H1 (cell line): ENCODE measurements around the gene TMEM273. TPM values are rescaled to one million over a fixed set of nuclear protein-coding genes. Genes with fewer than 3 reads are reported as not detected.

ENCODE experiments used
- CTCF ChIA-PET: fragments of 300-600 bp; sonication (Branson Sonifier 250); formaldehyde crosslinking; loops from one replicate; lab custom pipeline; 2021; ENCODE audit not compliant: partially characterized antibody; lab: Charles Lee
- POLR2A ChIA-PET: fragments of 300-600 bp; sonication (Branson Sonifier 250); formaldehyde crosslinking; loops from one replicate; lab custom pipeline; 2021; ENCODE audit warnings: inconsistent platforms; ENCODE audit not compliant: partially characterized antibody; lab: Charles Lee
- DNase-seq, 2 experiments: peaks; one replicate each; pipeline versions ENCODE4 v3.0.0 to v3.0.0-alpha.2; 2010 to 2022; ENCODE audit warnings: low spot score in 2 of 2, low read depth in 1 of 2, mixed read lengths in 1 of 2
- FAIRE-seq: peaks from 2 replicates; lab custom pipeline; 2011; peaks lifted over from hg19 to GRCh38; lab: Jason Lieb, UNC
- H2AFZ ChIP-seq: 2 replicates; pipeline ENCODE4 v1.8.1; 2012; ENCODE audit warnings: low read length, inconsistent platforms
- H2AK5ac ChIP-seq: 2 replicates; pipeline ENCODE4 v1.6.1; 2013; ENCODE audit warnings: low read depth, low read length
- H2BK120ac ChIP-seq: replicated peaks from 2 replicates; pipeline ENCODE3; 2013; ENCODE audit warnings: low read depth, low read length, inconsistent platforms
- H2BK12ac ChIP-seq: 2 replicates; pipeline ENCODE4 v1.6.1; 2013; ENCODE audit warnings: low read depth, low read length
- H2BK15ac ChIP-seq: 2 replicates; pipeline ENCODE4 v1.6.1; 2013; ENCODE audit warnings: low read length
- H2BK20ac ChIP-seq: 2 replicates; pipeline ENCODE4 v1.6.1; 2013; ENCODE audit warnings: low read length
- H2BK5ac ChIP-seq: 2 replicates; pipeline ENCODE4 v1.6.1; 2013; ENCODE audit warnings: low read depth, low read length
- H3K14ac ChIP-seq: 2 replicates; pipeline ENCODE4 v1.6.1; 2013; ENCODE audit warnings: inconsistent platforms; ENCODE audit not compliant: insufficient read length
- H3K18ac ChIP-seq: 2 replicates; pipeline ENCODE4 v1.6.1; 2013; ENCODE audit warnings: low read length; ENCODE audit errors: extremely low read depth
- H3K23ac ChIP-seq: 2 replicates; pipeline ENCODE4 v1.6.1; 2013; ENCODE audit warnings: inconsistent platforms; ENCODE audit not compliant: insufficient read length
- H3K23me2 ChIP-seq: 2 replicates; pipeline ENCODE4 v1.6.1; 2013; ENCODE audit warnings: low read depth, low read length
- H3K27ac ChIP-seq: 2 replicates; pipeline ENCODE4 v1.6.1; 2011; ENCODE audit warnings: low read depth, low read length, inconsistent platforms
- H3K27me3 ChIP-seq, 4 experiments: replicated peaks in 1 of 4; 1 replicate in 1 of 4; 2 replicates in 3 of 4; pipeline versions ENCODE4 v1.6.1 to v1.8.1; 2011 to 2013; ENCODE audit warnings: low read length in 3 of 4, mild to moderate bottlenecking in 3 of 4, inconsistent platforms in 2 of 4, mixed read lengths in 2 of 4, moderate library complexity in 1 of 4; ENCODE audit not compliant: control insufficient read depth in 3 of 4, insufficient read depth in 3 of 4; ENCODE audit errors: extremely low read depth in 1 of 4
- H3K36me3 ChIP-seq, 4 experiments: 2 replicates each; pipeline versions ENCODE4 v1.6.1 to v1.8.1; 2011 to 2013; ENCODE audit warnings: mild to moderate bottlenecking in 4 of 4, low read length in 3 of 4, moderate library complexity in 2 of 4, control low read depth in 1 of 4, inconsistent platforms in 1 of 4; ENCODE audit not compliant: insufficient read depth in 4 of 4, control insufficient read depth in 2 of 4
- H3K4ac ChIP-seq: replicated peaks from 2 replicates; pipeline ENCODE3; 2013; ENCODE audit warnings: low read length, low read depth, mixed read lengths, inconsistent platforms; ENCODE audit not compliant: insufficient read length
- H3K4me1 ChIP-seq, 4 experiments: replicated peaks in 1 of 4; 1 replicate in 1 of 4; 2 replicates in 3 of 4; pipeline versions ENCODE4 v1.6.1 to v1.8.1; 2011 to 2013; ENCODE audit warnings: low read length in 3 of 4, inconsistent platforms in 2 of 4, mixed read lengths in 1 of 4; ENCODE audit not compliant: insufficient read depth in 4 of 4, control insufficient read depth in 3 of 4
- H3K4me2 ChIP-seq, 2 experiments: 2 replicates each; pipeline versions ENCODE4 v1.6.1 to v1.8.1; 2011 to 2013; ENCODE audit warnings: low read depth in 2 of 2, low read length in 2 of 2, control low read depth in 1 of 2, inconsistent platforms in 1 of 2, mild to moderate bottlenecking in 1 of 2; ENCODE audit not compliant: insufficient read depth in 1 of 2
- H3K4me3 ChIP-seq, 4 experiments: fragments of 200-600, 300-600 bp in 1 of 4; sonication (generic), shearing (Covaris generic), sonication (Bioruptor Twin) in 1 of 4; 2 replicates each; pipeline versions ENCODE4 v1.5.1 to v1.8.1; 2011 to 2016; ENCODE audit warnings: low read length in 4 of 4, low read depth in 3 of 4, control low read depth in 2 of 4, inconsistent platforms in 2 of 4, mild to moderate bottlenecking in 2 of 4, mixed read lengths in 1 of 4, moderate library complexity in 1 of 4; ENCODE audit not compliant: insufficient read depth in 2 of 4; ENCODE audit errors: extremely low read depth in 1 of 4
- H3K56ac ChIP-seq: replicated peaks from 2 replicates; pipeline ENCODE3; 2013; ENCODE audit warnings: low read depth, mild to moderate bottlenecking, mixed read lengths, low read length, inconsistent platforms; ENCODE audit not compliant: insufficient read length
- H3K79me1 ChIP-seq: 2 replicates; pipeline ENCODE4 v1.6.1; 2013; ENCODE audit warnings: low read depth, low read length, control low read depth
- H3K79me2 ChIP-seq, 2 experiments: 2 replicates each; pipeline versions ENCODE4 v1.6.1 to v1.8.1; 2012 to 2013; ENCODE audit warnings: low read length in 2 of 2, mild to moderate bottlenecking in 2 of 2, inconsistent platforms in 1 of 2; ENCODE audit not compliant: insufficient read depth in 2 of 2, control insufficient read depth in 1 of 2
- H3K9ac ChIP-seq, 4 experiments: replicated peaks in 1 of 4; 1 replicate in 1 of 4; 2 replicates in 3 of 4; pipeline versions ENCODE4 v1.6.1 to v1.8.1; 2011 to 2013; ENCODE audit warnings: low read depth in 3 of 4, low read length in 3 of 4, control low read depth in 2 of 4, mild to moderate bottlenecking in 2 of 4, moderate library complexity in 2 of 4, inconsistent platforms in 1 of 4; ENCODE audit errors: extremely low read depth in 1 of 4
- H3K9me3 ChIP-seq, 2 experiments: 2 replicates each; pipeline versions ENCODE4 v1.6.1 to v1.8.1; 2012 to 2013; ENCODE audit warnings: mild to moderate bottlenecking in 2 of 2, moderate library complexity in 2 of 2, control low read depth in 1 of 2, inconsistent platforms in 1 of 2, low read depth in 1 of 2, low read length in 1 of 2, mixed read lengths in 1 of 2; ENCODE audit not compliant: insufficient read depth in 2 of 2
- H4K20me1 ChIP-seq, 2 experiments: replicated peaks in 1 of 2; 2 replicates each; pipeline versions ENCODE3 to v1.8.1; 2011 to 2013; ENCODE audit warnings: inconsistent platforms in 2 of 2, low read length in 2 of 2, mild to moderate bottlenecking in 1 of 2; ENCODE audit not compliant: insufficient read depth in 2 of 2, control insufficient read depth in 1 of 2
- H4K5ac ChIP-seq: 2 replicates; pipeline ENCODE4 v1.6.1; 2013; ENCODE audit warnings: low read length, low read depth, mixed read lengths, inconsistent platforms; ENCODE audit not compliant: insufficient read length
- H4K8ac ChIP-seq: 2 replicates; pipeline ENCODE4 v1.8.0; 2013; ENCODE audit warnings: mild to moderate bottlenecking, moderate library complexity, low read length, inconsistent platforms; ENCODE audit not compliant: insufficient read depth; ENCODE audit errors: extremely low read depth
- H4K91ac ChIP-seq: replicated peaks from 2 replicates; pipeline ENCODE3; 2013; ENCODE audit warnings: low read length, mixed read lengths, inconsistent platforms; ENCODE audit not compliant: insufficient read length
- EGR1 ChIP-seq: IDR thresholded peaks from 2 replicates; pipeline ENCODE4 v1.6.1; 2011; ENCODE audit warnings: low read depth, low read length, borderline replicate concordance
- WGBS, 2 experiments: shearing (Covaris generic) in 1 of 2; methylation state at CpG; one replicate each; pipeline versions ENCODE4 v1.1.6 to v1.1.7; 2013 to 2015; ENCODE audit warnings: low lambda C conversion rate in 2 of 2, mixed read lengths in 2 of 2, inconsistent platforms in 1 of 2, low coverage in 1 of 2, missing lambda C conversion rate in 1 of 2; ENCODE audit not compliant: insufficient replicate concordance in 2 of 2, insufficient coverage in 1 of 2, insufficient read length in 1 of 2; ENCODE audit errors: extremely low coverage in 1 of 2, missing lambda C conversion rate in 1 of 2; 5-methylcytosine and 5-hydroxymethylcytosine counted together
- polyA plus RNA-seq, 7 experiments: library from polyadenylated mRNA; depleted of rRNA in 3 of 7; stranded (reverse) in 5 of 7; unstranded in 2 of 7; fragments of >200 nt in 5 of 7; fragments of 200-250 nt in 2 of 7; gene quantifications; 1 replicate in 5 of 7; 2 replicates in 1 of 7; 4 replicates in 1 of 7; pipeline versions ENCODE4 v1.2.1 to v1.2.3, GENCODE V29; 2011 to 2013; ENCODE audit warnings: missing spikeins in 2 of 7, mixed read lengths in 2 of 7
- total RNA-seq: library from RNA; stranded (reverse); fragmentation: NEBNext Ultra II Directional; extraction: Animal tissue kit (Norgen Biotek cat#: 25700); gene quantifications from 2 replicates; pipeline ENCODE4 v1.2.1, GENCODE V29; 2021
- TF ChIP-seq, protein P1 (sequence below): IDR thresholded peaks from 2 replicates; pipeline ENCODE4 v1.6.1; 2012; ENCODE audit warnings: inconsistent platforms

The TMEM273 gene
- total and polyA plus RNA-seq, 2 of the 8 experiments (the other 6 are each of a cell fraction or from before 2014, with no cell fraction given): not detected

DNA sequence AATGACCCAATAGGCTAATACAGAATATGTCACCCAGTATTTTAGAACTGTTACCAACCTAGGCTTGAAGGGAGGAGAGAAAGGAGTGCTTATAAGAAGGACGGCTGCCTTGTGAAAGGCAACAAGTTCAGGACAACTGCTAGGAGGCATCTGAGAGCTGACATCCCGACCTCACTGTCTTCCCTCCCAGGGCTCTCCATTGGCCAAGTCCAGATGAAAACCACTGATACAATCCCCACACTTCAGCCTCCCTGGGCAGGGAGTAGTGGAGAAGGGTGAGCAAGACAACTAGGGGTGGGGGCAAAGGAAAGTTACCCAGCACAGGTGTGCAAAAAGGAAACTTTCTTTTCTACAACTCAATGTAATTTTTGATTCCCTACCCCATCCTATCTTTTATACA, 29.5 kb upstream of the TMEM273 start:
- Histone ChIP-seq H3K23me2 (no peaks in the 10 kb centered on the region), H2BK20ac (no peak overlapping the region), H3K23ac (no peak overlapping the region), H2BK15ac (no peak overlapping the region), H3K9me3 (no peaks in the 10 kb centered on the region), H2AFZ (no peak overlapping the region), H3K4me2 (no peak overlapping the region), H3K9ac (no peak overlapping the region), H4K20me1 (no peaks in the 10 kb centered on the region), H3K4me1 (0 out of 7 replicates have a peak, but pooled peaks cover 0 to 2% (median 0%) of the 10 kb centered on the region in 4 experiments), H3K4me3 (no peak overlapping the region), H2AK5ac (no peak overlapping the region), H3K79me1 (no peaks in the 10 kb centered on the region), H4K91ac (no peak overlapping the region), H3K36me3 (no peaks in the 10 kb centered on the region; a peak in 1 of 8 replicates), H3K14ac (no peak overlapping the region), H4K8ac (no peak overlapping the region), H3K4ac (no peak overlapping the region), H2BK12ac (no peak overlapping the region), H3K79me2 (no peaks in the 10 kb centered on the region), H3K56ac (no peak overlapping the region), H4K5ac (no peak overlapping the region), H3K27ac (no peak overlapping the region), H3K18ac (no peak overlapping the region), H2BK5ac (no peak overlapping the region), H3K27me3 (no peaks in the 10 kb centered on the region), H2BK120ac (no peak overlapping the region)
- POLR2A ChIA-PET: no interaction called here
- DNase-seq (no peak), FAIRE-seq (no peak)
- CTCF ChIA-PET: interaction anchor here (0.9 kb wide), 1 partner anchor 10 kb away, joined by 3 read pairs; no protein-coding TSS in a partner anchor
- 73% methylated on average over 2 of the region's 2 CpGs; no CpG with 5 or more reads in 1 of the 2 experiments for WGBS, 2 experiments
- TF ChIP-seq, protein P1, sequence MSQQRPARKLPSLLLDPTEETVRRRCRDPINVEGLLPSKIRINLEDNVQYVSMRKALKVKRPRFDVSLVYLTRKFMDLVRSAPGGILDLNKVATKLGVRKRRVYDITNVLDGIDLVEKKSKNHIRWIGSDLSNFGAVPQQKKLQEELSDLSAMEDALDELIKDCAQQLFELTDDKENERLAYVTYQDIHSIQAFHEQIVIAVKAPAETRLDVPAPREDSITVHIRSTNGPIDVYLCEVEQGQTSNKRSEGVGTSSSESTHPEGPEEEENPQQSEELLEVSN: no peak
- no peak for TF ChIP-seq EGR1
